ENCODE measurements around the gene VENTX. TPM values are rescaled to one million over a fixed set of nuclear protein-coding genes. Genes with fewer than 3 reads are reported as not detected.

VENTX gene
- total RNA-seq, 4 donors from 2014 or later = 0.32 to 6.0 (median 2.4) TPM

DNA sequence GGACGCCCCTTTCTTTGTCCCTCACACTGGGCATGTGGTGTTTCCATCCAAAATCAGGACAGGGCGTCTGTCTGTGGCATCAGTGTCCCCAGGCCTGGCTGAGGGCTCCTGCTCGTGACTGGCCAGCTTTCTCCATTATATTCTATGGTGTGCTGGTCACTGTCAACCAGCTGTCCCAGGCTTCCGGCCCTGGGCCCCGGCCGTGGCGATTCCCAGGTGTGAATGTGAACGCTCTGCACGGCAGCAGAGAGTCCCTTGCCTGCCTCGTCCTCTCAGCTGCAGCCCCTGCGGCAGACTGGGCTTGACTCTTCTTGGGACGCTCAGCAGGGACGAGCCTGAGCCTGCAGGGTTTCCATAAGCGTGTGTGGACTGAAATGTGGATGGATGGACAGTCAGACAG lies 13.6 kb upstream of the VENTX start:
- DNase-seq (ENCODE audit: low spot score) (no peak), ATAC-seq (ENCODE audit: low FRiP score) (peak; percentile 35)
- TF ChIP-seq, protein P1, sequence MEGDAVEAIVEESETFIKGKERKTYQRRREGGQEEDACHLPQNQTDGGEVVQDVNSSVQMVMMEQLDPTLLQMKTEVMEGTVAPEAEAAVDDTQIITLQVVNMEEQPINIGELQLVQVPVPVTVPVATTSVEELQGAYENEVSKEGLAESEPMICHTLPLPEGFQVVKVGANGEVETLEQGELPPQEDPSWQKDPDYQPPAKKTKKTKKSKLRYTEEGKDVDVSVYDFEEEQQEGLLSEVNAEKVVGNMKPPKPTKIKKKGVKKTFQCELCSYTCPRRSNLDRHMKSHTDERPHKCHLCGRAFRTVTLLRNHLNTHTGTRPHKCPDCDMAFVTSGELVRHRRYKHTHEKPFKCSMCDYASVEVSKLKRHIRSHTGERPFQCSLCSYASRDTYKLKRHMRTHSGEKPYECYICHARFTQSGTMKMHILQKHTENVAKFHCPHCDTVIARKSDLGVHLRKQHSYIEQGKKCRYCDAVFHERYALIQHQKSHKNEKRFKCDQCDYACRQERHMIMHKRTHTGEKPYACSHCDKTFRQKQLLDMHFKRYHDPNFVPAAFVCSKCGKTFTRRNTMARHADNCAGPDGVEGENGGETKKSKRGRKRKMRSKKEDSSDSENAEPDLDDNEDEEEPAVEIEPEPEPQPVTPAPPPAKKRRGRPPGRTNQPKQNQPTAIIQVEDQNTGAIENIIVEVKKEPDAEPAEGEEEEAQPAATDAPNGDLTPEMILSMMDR (IDR thresholded peaks at IDR 0.05) = no peak

DNA sequence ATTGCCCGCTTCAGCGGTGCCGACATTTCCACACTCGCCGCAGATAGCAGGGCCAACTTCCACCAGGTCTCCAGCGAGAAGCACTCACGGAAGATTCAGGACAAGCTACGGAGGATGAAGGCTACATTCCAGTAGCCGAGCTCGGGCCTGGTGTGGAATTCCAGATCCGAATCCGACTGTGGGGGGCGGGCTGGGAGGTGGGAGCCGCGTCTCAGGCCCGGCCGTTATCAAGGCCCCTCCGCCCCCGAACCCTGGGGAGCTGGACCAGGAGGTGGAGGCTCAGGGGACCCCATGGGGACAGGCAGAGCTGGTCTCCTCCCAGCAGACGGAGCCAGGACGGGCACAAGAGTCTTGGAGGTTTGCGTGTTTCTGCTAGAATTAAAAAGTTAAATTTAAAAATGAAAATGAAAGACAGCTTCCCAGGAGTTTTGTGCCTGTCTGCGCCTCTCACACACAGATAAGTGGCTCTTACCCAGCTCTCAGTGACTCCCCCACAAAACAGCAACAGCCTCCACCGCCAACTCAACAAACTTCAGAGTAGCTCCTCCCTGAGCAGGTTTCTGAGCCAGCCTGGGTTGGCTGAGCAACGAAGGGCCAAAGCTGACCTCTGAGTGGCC lies 12.8 kb upstream of the VENTX start:
- peak; percentile 86 for ATAC-seq (ENCODE audit: low FRiP score)
- TF ChIP-seq, protein P1 (IDR thresholded peaks at IDR 0.05) = no peak
- no peak for DNase-seq (ENCODE audit: low spot score)

DNA sequence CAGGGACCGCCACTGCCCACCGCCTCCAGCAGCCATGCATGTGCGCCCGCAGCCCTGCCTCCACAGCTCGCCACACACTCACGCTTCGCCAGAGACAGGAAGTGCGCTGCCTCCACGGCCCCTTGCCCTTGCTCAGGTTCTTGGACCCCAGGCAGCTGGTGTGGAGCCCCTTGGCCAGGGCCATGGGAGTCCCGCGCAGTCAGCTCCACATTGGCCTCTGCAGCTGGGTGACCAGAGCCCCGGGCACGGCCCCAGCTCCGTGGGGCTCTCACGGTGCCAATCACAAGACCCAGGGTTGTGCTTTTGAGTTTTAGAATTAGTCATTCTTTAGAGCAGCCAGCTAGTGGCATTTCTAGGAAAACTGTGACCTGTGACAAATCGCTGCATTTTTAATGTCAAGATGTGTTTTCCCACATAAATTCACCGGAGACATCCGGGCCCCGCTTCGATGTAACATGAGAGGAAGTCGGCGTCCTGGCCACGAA lies 11.9 kb upstream of the VENTX start:
- no peak for DNase-seq (ENCODE audit: low spot score)
- no peak for ATAC-seq (ENCODE audit: low FRiP score)
- TF ChIP-seq, protein P1 (IDR thresholded peaks at IDR 0.05) = no peak

DNA sequence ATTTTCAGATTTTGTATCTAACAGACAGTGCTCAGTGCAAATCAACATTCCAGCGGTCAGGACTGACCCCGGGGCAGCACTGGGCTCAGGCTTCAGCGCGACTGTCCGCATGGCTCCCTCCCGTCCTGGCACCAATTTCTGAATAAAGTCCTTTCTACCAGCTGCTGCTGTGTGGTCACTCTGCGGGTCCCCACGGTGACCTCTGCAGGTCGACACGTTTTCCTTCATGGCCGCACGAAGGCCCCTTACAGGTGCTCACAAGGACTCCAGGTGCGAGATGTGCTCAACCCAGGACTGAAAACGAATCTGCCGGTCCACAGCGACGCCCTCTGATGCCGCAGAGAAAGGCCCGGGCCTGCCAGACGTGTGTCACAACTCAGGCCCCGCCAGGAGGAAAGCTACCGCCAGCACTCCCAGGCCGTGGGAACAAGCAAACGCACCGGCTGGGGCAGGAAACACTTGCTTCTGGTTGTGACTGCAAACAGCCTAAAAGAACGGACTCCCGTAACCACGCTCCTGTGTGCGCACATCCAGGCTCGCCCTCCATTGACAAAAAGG lies 11.3 kb upstream of the VENTX start:
- DNase-seq (ENCODE audit: low spot score) = no peak
- no peak for ATAC-seq (ENCODE audit: low FRiP score)
- TF ChIP-seq, protein P1 (IDR thresholded peaks at IDR 0.05) = no peak

DNA sequence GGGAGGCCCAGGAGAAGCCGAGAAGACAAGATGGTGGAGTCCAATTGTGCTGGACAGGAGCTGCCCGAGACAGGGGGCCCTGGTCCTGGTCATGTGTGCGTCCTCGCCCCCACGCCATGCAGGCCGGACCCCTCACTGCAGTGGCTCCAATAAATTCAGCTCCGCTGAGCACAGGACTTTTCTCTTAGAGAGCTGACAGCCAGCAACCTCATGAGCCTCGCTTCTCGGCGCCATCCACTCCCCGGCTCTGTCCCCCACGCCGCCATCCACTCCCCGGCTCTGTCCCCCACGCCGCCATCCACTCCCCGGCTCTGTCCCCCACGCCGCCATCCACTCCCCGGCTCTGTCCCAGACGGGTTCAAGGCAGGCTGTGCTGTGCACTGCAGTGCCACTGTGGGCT lies 10.4 kb upstream of the VENTX start:
- ATAC-seq (ENCODE audit: low FRiP score) (no peak), DNase-seq (ENCODE audit: low spot score) (no peak)
- TF ChIP-seq, protein P1 (IDR thresholded peaks at IDR 0.05) = no peak

DNA sequence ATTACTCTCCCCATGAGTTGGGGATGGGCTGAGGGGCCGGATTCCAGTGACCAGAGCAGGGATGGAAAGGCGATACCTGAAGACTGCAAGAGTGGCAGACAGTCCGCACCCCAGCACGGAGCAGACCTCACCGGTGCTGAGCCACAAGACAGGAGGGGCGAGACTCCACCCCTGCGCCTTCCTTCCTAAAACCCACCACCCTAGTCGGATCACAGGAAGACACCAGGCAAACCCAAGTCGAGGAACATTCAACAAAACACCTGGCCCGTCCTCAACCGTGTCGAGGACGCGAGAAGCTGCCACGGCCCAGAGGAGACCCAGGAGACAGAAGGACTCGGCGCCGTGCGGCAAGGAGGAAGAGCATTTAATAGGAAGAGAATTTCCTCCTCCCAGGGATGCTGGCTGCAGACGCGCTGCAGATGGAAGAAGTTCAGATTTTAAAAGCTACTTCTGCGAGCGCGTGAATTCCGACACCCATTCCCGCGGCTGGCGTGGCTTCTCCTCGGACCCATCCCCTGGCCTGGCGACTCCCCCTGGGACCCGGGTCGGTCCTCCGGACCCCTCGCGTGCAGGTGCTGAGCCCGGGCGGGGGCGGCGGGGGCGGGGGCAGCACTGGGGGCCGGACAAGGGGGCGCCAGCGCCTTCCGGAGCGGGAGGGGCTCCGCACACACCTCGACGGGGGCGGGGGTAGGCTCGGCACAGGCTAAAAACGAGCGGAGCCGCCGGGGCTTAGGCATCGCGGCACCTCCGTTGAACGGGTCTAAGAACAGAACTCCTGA lies 8.2 kb upstream of the VENTX start:
- ATAC-seq (ENCODE audit: low FRiP score) (no peak), DNase-seq (ENCODE audit: low spot score) (no peak)
- TF ChIP-seq, protein P1 (IDR thresholded peaks at IDR 0.05) = no peak

All from omental fat pad (tissue), 4 donors.